HG03066 (cell line): ENCODE measurements around the gene PPP2R3C.
A peak's percentile ranks its signal among the peaks of the same experiment; 100 is the strongest.
"Not testable (repeated sequence)": the region's sequence is repeated elsewhere in the genome, so short reads cannot be mapped to it uniquely, and the experiment has no call there.

Experiments
- ATAC-seq: cut with Tn5 transposase; IDR thresholded peaks from one replicate; pipeline ENCODE4 v1.9.1; 2021; ENCODE audit warnings: low read depth; ENCODE audit not compliant: unreplicated experiment

PPP2R3C gene

GRCh38 chr14:35065731-35066130 is 56.1 kb downstream of the PPP2R3C start:
- not testable (repeated sequence) for ATAC-seq

- not testable (repeated sequence) for ATAC-seq
Observed at GRCh38 chr14:35061113-35061791, 60.5 kb downstream of the PPP2R3C start.

GRCh38 chr14:35052637-35053036 is 69.2 kb downstream of the PPP2R3C start:
- ATAC-seq, result no peak

- ATAC-seq, result no peak
Observed at GRCh38 chr14:35051796-35052195, 70.0 kb downstream of the PPP2R3C start.

- ATAC-seq, result no peak
Observed at GRCh38 chr14:35050652-35051051, 71.1 kb downstream of the PPP2R3C start.

GRCh38 chr14:35047976-35048513 is 73.7 kb downstream of the PPP2R3C start:
- ATAC-seq, result no peak

- peak; percentile 25 for ATAC-seq
Observed at GRCh38 chr14:35046751-35047536, 74.8 kb downstream of the PPP2R3C start.

- peak; percentile 92 for ATAC-seq
Observed at GRCh38 chr14:35046048-35046750, 75.6 kb downstream of the PPP2R3C start, which contains the start of gene FAM177A1. FAM177A1 (plus strand) TSS chr14:35046272; CDS start chr14:35046464, 192 bp downstream.

GRCh38 chr14:35045798-35046047 is 76.1 kb downstream of the PPP2R3C start:
- no peak for ATAC-seq

- no peak for ATAC-seq
Observed at GRCh38 chr14:35044939-35045797, 76.6 kb downstream of the PPP2R3C start.

GRCh38 chr14:35043046-35043445 is 78.7 kb downstream of the PPP2R3C start:
- ATAC-seq, result no peak

- no peak for ATAC-seq
Observed at GRCh38 chr14:35042632-35043031, 79.2 kb downstream of the PPP2R3C start.

- not testable (repeated sequence) for ATAC-seq
Observed at GRCh38 chr14:35038312-35038711, 83.5 kb downstream of the PPP2R3C start.
